ENCODE results near the gene RIPPLY1. TPM values are rescaled to one million over a fixed set of nuclear protein-coding genes. Genes with fewer than 3 reads are reported as not detected.
A peak's percentile ranks its signal among the peaks of the same experiment; 100 is the strongest.
"Not testable (repeated sequence)": the region's sequence is repeated elsewhere in the genome, so short reads cannot be mapped to it uniquely, and the experiment has no call there.

RIPPLY1 gene
- total RNA-seq, 2 experiments from 2014 or later = not detected

- intact Hi-C loops (cut with micrococcal nuclease) = no loop called here
- Mint-ChIP-seq H3K9me3 (no peaks in the 10 kb centered on the region), H3K36me3 (ENCODE audit: low read depth) (no peaks in the 10 kb centered on the region), H3K27me3 (ENCODE audit: low read depth) (no peaks in the 10 kb centered on the region), H3K27ac (no peak overlapping the region), H3K4me1 (ENCODE audit: low read depth) (no peaks in the 10 kb centered on the region), H3K4me3 (no peak overlapping the region)
- DNase-seq = no peak
- CTCF ChIA-PET = no interaction called here
Measured at GRCh38 chrX:106889468-106889867, 13.7 kb downstream of the RIPPLY1 start.

GRCh38 chrX:106875151-106875550, 28.0 kb downstream of the RIPPLY1 start:
- H3K27me3 Mint-ChIP-seq (ENCODE audit: low read depth) = no peaks in the 10 kb centered on the region
- H3K27ac Mint-ChIP-seq = no peak overlapping the region
- CTCF ChIA-PET = interaction anchor here (0.6 to 1.3 kb wide), 4 partner anchors 17 to 584 kb away, joined by 3 to 4 read pairs (median 3); no protein-coding TSS in a partner anchor
- no peak overlapping the region for H3K4me3 Mint-ChIP-seq
- intact Hi-C loops (cut with micrococcal nuclease) = no loop called here
- DNase-seq = no peak
- no peaks in the 10 kb centered on the region for H3K4me1 Mint-ChIP-seq (ENCODE audit: low read depth)
- H3K9me3 Mint-ChIP-seq = no peaks in the 10 kb centered on the region
- H3K36me3 Mint-ChIP-seq (ENCODE audit: low read depth) = no peaks in the 10 kb centered on the region

GRCh38 chrX:106874075-106874474, 29.1 kb downstream of the RIPPLY1 start:
- Mint-ChIP-seq H3K9me3 (no peaks in the 10 kb centered on the region), H3K4me1 (ENCODE audit: low read depth) (no peaks in the 10 kb centered on the region), H3K4me3 (no peak overlapping the region), H3K27ac (no peak overlapping the region), H3K36me3 (ENCODE audit: low read depth) (no peaks in the 10 kb centered on the region), H3K27me3 (ENCODE audit: low read depth) (no peaks in the 10 kb centered on the region)
- CTCF ChIA-PET = no interaction called here
- no peak for DNase-seq
- intact Hi-C loops (cut with micrococcal nuclease) = no loop called here

- H3K4me3 Mint-ChIP-seq; H3K4me1 Mint-ChIP-seq (ENCODE audit: low read depth); DNase-seq; H3K27ac Mint-ChIP-seq; CTCF ChIA-PET; intact Hi-C loops (cut with micrococcal nuclease); H3K27me3 Mint-ChIP-seq (ENCODE audit: low read depth); H3K36me3 Mint-ChIP-seq (ENCODE audit: low read depth); H3K9me3 Mint-ChIP-seq: not testable (repeated sequence)
Measured at GRCh38 chrX:106872796-106873195, 30.3 kb downstream of the RIPPLY1 start.

- no peak overlapping the region for H3K4me3 Mint-ChIP-seq
- no peak overlapping the region for H3K27ac Mint-ChIP-seq
- intact Hi-C loops (cut with micrococcal nuclease) = no loop called here
- CTCF ChIA-PET = interaction anchor here (0.6 kb wide), 1 partner anchor 34 kb away, joined by 3 read pairs; no protein-coding TSS in a partner anchor
- peaks cover 2% of the 10 kb centered on the region for H3K27me3 Mint-ChIP-seq (ENCODE audit: low read depth)
- no peak for DNase-seq
- H3K9me3 Mint-ChIP-seq = peaks cover 2% of the 10 kb centered on the region
- no peaks in the 10 kb centered on the region for H3K36me3 Mint-ChIP-seq (ENCODE audit: low read depth)
- H3K4me1 Mint-ChIP-seq (ENCODE audit: low read depth) = no peaks in the 10 kb centered on the region
Measured at GRCh38 chrX:106863697-106864096, 39.4 kb downstream of the RIPPLY1 start.

GRCh38 chrX:106862972-106863688, 40.0 kb downstream of the RIPPLY1 start:
- peak; percentile 17 for DNase-seq
- no peak overlapping the region for H3K4me3 Mint-ChIP-seq
- intact Hi-C loops (cut with micrococcal nuclease) = no loop called here
- CTCF ChIA-PET = interaction anchor here (0.7 kb wide), 1 partner anchor 790 kb away, joined by 3 read pairs; no protein-coding TSS in a partner anchor
- H3K27me3 Mint-ChIP-seq (ENCODE audit: low read depth) = peaks cover 2% of the 10 kb centered on the region
- H3K27ac Mint-ChIP-seq = no peak overlapping the region
- H3K36me3 Mint-ChIP-seq (ENCODE audit: low read depth) = no peaks in the 10 kb centered on the region
- no peaks in the 10 kb centered on the region for H3K4me1 Mint-ChIP-seq (ENCODE audit: low read depth)
- peaks cover 2% of the 10 kb centered on the region for H3K9me3 Mint-ChIP-seq

Other genes with a start within 250 kb of the RIPPLY1 start
- gene RNF128, start 176.6 kb downstream of the RIPPLY1 start, total RNA-seq = not detected
- gene TBC1D8B, start 100.7 kb downstream of the RIPPLY1 start, total RNA-seq = 1 to 10 TPM; 1.2 TPM
- gene CLDN2, start 17.1 kb upstream of the RIPPLY1 start, total RNA-seq = not detected
- 10 to 100 TPM; 11.2 to 11.7 TPM for gene MORC4, start 96.9 kb upstream of the RIPPLY1 start, total RNA-seq
- gene RBM41, start 215.5 kb upstream of the RIPPLY1 start, total RNA-seq = 10 to 100 TPM; 10.4 to 11.1 TPM